GM23338 (cell line): ENCODE measurements around the gene NPW. TPM values are rescaled to one million over a fixed set of nuclear protein-coding genes. Genes with fewer than 3 reads are reported as not detected.

ENCODE experiments used
- ATAC-seq: fragments of 200-7000 bp; cut with Tn5 transposase; 3 replicates; pipeline ENCODE4 v1.9.1; 2020
- DNase-seq: peaks from one replicate; pipeline ENCODE4 v3.0.0-alpha.2; 2015; ENCODE audit warnings: low spot score
- H2AFZ ChIP-seq: fragments of 200-600 bp; sonication (generic); 2 replicates; pipeline ENCODE4 v1.8.0; 2016; ENCODE audit warnings: antibody characterized with exemption, mild to moderate bottlenecking, moderate library complexity
- H3F3A ChIP-seq: fragments of 200-600 bp; sonication (generic); replicated peaks from 2 replicates; pipeline ENCODE4 v1.8.0; 2017; ENCODE audit warnings: antibody characterized with exemption, mixed run types, low read depth
- H3K27ac ChIP-seq: fragments of 200-600 bp; sonication (generic); 2 replicates; pipeline ENCODE4 v1.6.1; 2016; ENCODE audit warnings: low read depth
- H3K27me3 ChIP-seq: fragments of 200-600 bp; sonication (generic); 2 replicates; pipeline ENCODE4 v1.8.0; 2016; ENCODE audit warnings: mild to moderate bottlenecking, mixed run types, moderate library complexity; ENCODE audit not compliant: insufficient read depth
- H3K36me3 ChIP-seq: fragments of 200-600 bp; sonication (generic); 2 replicates; pipeline ENCODE4 v1.8.0; 2016; ENCODE audit warnings: mild to moderate bottlenecking; ENCODE audit not compliant: insufficient read depth
- H3K4me1 ChIP-seq: fragments of 200-600 bp; sonication (generic); 2 replicates; pipeline ENCODE4 v1.8.0; 2016; ENCODE audit warnings: mild to moderate bottlenecking, moderate library complexity; ENCODE audit not compliant: insufficient read depth
- H3K4me2 ChIP-seq: fragments of 200-600 bp; sonication (generic); 2 replicates; pipeline ENCODE4 v1.7.1; 2017; ENCODE audit warnings: mixed run types
- H3K4me3 ChIP-seq: fragments of 200-600 bp; sonication (generic); 2 replicates; pipeline ENCODE4 v1.6.1; 2016; ENCODE audit warnings: mixed run types
- H3K79me2 ChIP-seq: fragments of 200-600 bp; sonication (generic); replicated peaks from 2 replicates; pipeline ENCODE4 v1.8.0; 2017; ENCODE audit warnings: mild to moderate bottlenecking; ENCODE audit not compliant: insufficient read depth
- H3K9me2 ChIP-seq: fragments of 200-600 bp; sonication (generic); 2 replicates; pipeline ENCODE4 v1.8.0; 2017; ENCODE audit not compliant: insufficient read depth
- H4K20me1 ChIP-seq: fragments of 200-600 bp; sonication (generic); replicated peaks from 2 replicates; pipeline ENCODE4 v1.8.0; 2017; ENCODE audit warnings: mild to moderate bottlenecking; ENCODE audit not compliant: insufficient read depth
- H3K27ac Mint-ChIP-seq: 2 replicates; pipeline ENCODE4 v1.8.0; 2020; ENCODE audit warnings: inconsistent platforms, mild to moderate bottlenecking, moderate library complexity, mixed read lengths
- H3K27me3 Mint-ChIP-seq: 3 replicates; pipeline ENCODE4 v1.8.0; 2022; ENCODE audit warnings: low read depth, mild to moderate bottlenecking, moderate library complexity, mixed read lengths, inconsistent platforms; ENCODE audit not compliant: insufficient read depth, poor library complexity
- H3K36me3 Mint-ChIP-seq: 3 replicates; pipeline ENCODE4 v1.8.0; 2021; ENCODE audit warnings: low read depth, mild to moderate bottlenecking, inconsistent platforms, moderate library complexity, mixed read lengths
- H3K4me1 Mint-ChIP-seq: 3 replicates; pipeline ENCODE4 v1.8.0; 2020; ENCODE audit warnings: mild to moderate bottlenecking, inconsistent platforms, mixed read lengths
- H3K4me3 Mint-ChIP-seq: 3 replicates; pipeline ENCODE4 v1.8.0; 2021; ENCODE audit warnings: moderate library complexity, mild to moderate bottlenecking, inconsistent platforms, mixed read lengths
- H3K9me3 Mint-ChIP-seq: 3 replicates; pipeline ENCODE4 v1.8.0; 2020; ENCODE audit warnings: moderate library complexity, mild to moderate bottlenecking, inconsistent platforms, mixed read lengths
- CREB1 ChIP-seq: fragments of 250-450 bp; sonication (Bioruptor Pico); IDR thresholded peaks from 2 replicates; pipeline ENCODE4 v1.5.0; 2020; ENCODE audit warnings: low read depth, mild to moderate bottlenecking, moderate library complexity
- ETS1 ChIP-seq: IDR thresholded peaks from 2 replicates; pipeline ENCODE4 v1.6.1; 2016; ENCODE audit warnings: antibody characterized with exemption
- EZH2 ChIP-seq: fragments of 200-600 bp; sonication (generic); IDR thresholded peaks from one replicate; pipeline ENCODE4 v1.8.0; 2017; ENCODE audit warnings: antibody characterized with exemption, mild to moderate bottlenecking, low read depth; ENCODE audit not compliant: unreplicated experiment
- EZH2phosphoT487 ChIP-seq: fragments of 200-600 bp; sonication (generic); IDR thresholded peaks from one replicate; pipeline ENCODE4 v1.8.1; 2018; ENCODE audit warnings: antibody characterized with exemption; ENCODE audit not compliant: unreplicated experiment
- NANOG ChIP-seq: IDR thresholded peaks from 2 replicates; pipeline ENCODE4 v1.6.1; 2016; ENCODE audit warnings: antibody characterized with exemption, borderline replicate concordance
- POLR2AphosphoS5 ChIP-seq: IDR thresholded peaks from 2 replicates; pipeline ENCODE4 v1.6.1; 2016; ENCODE audit warnings: antibody characterized with exemption, low read depth
- REST ChIP-seq: IDR thresholded peaks from one replicate; pipeline ENCODE4 v1.6.1; 2018; ENCODE audit warnings: antibody characterized with exemption; ENCODE audit not compliant: unreplicated experiment
- STAT1 ChIP-seq: IDR thresholded peaks from one replicate; pipeline ENCODE4 v1.6.1; 2016; ENCODE audit warnings: antibody characterized with exemption; ENCODE audit not compliant: unreplicated experiment
- ZNF114 ChIP-seq: fragments of 250-450 bp; sonication (Bioruptor Pico); IDR thresholded peaks from 2 replicates; pipeline ENCODE4 v1.5.0; 2020; ENCODE audit warnings: mild to moderate bottlenecking, moderate library complexity
- polyA plus RNA-seq: library from polyadenylated mRNA; unstranded; fragments of >200 nt; fragmentation: Nextera tagmentation; extraction: Ambion mirVana; gene quantifications from 2 replicates; pipeline ENCODE4 v1.2.1, GENCODE V29; 2016
- total RNA-seq: library from RNA; depleted of rRNA; stranded (reverse); fragments of >200 nt; shearing (Covaris generic); gene quantifications from 2 replicates; pipeline ENCODE4 v1.2.3, GENCODE V29; 2014
- TF ChIP-seq, protein P1 (sequence below), 2 experiments: fragments of 200-600 bp in 1 of 2; sonication (generic) in 1 of 2; conservative IDR thresholded peaks; 2 replicates each; pipeline versions ENCODE4 v1.5.1 to v1.6.1; 2016 to 2017; ENCODE audit warnings: antibody characterized with exemption in 2 of 2, low read depth in 2 of 2, mild to moderate bottlenecking in 2 of 2, moderate library complexity in 1 of 2

The NPW gene
- total and polyA plus RNA-seq, 2 experiments from 2014 or later, result 4.5 to 37.6 TPM

- Histone ChIP-seq H3K4me1 (peaks cover 22% of the 10 kb centered on the region), H3K27ac (0 out of 2 replicates have a peak overlapping the region, but pooled peaks have one; percentile 45), H4K20me1 (peaks cover 36% of the 10 kb centered on the region), H3K9me2 (no peaks in the 10 kb centered on the region), H3K79me2 (peaks cover 37% of the 10 kb centered on the region), H3F3A (peaks cover 23% of the 10 kb centered on the region; the same call in 1 of the 2 replicates), H3K4me3 (peak overlapping the region; percentile 91), H2AFZ (no peak overlapping the region), H3K36me3 (no peaks in the 10 kb centered on the region), H3K27me3 (no peaks in the 10 kb centered on the region), H3K4me2 (peak overlapping the region; percentile 97)
- Mint-ChIP-seq H3K36me3 (peaks cover 11% of the 10 kb centered on the region), H3K27ac (no peak overlapping the region; the same call in 1 of the 2 replicates), H3K27me3 (peaks cover 15% of the 10 kb centered on the region), H3K9me3 (no peaks in the 10 kb centered on the region), H3K4me3 (peak overlapping the region; percentile 74), H3K4me1 (peaks cover 37% of the 10 kb centered on the region)
- TF ChIP-seq NANOG (no peak), EZH2phosphoT487 (no peak), POLR2AphosphoS5 (no peak), ZNF114 (CRISPR knock-in tag) (no peak), STAT1 (no peak)
- TF ChIP-seq, protein P1, sequence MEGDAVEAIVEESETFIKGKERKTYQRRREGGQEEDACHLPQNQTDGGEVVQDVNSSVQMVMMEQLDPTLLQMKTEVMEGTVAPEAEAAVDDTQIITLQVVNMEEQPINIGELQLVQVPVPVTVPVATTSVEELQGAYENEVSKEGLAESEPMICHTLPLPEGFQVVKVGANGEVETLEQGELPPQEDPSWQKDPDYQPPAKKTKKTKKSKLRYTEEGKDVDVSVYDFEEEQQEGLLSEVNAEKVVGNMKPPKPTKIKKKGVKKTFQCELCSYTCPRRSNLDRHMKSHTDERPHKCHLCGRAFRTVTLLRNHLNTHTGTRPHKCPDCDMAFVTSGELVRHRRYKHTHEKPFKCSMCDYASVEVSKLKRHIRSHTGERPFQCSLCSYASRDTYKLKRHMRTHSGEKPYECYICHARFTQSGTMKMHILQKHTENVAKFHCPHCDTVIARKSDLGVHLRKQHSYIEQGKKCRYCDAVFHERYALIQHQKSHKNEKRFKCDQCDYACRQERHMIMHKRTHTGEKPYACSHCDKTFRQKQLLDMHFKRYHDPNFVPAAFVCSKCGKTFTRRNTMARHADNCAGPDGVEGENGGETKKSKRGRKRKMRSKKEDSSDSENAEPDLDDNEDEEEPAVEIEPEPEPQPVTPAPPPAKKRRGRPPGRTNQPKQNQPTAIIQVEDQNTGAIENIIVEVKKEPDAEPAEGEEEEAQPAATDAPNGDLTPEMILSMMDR (conservative IDR thresholded peaks at IDR 0.05; ENCODE audit: low read depth in 2 of 2), result no peak
- DNase-seq, result no peak
- ATAC-seq, result no peak
Observed at GRCh38 chr16:2008631-2009163, 10.9 kb upstream of the NPW start.

GRCh38 chr16:2009164-2009711 lies 10.3 kb upstream of the NPW start:
- Histone ChIP-seq H3K27ac (0 out of 2 replicates have a peak overlapping the region, but pooled peaks have one; percentile 45), H3K36me3 (no peaks in the 10 kb centered on the region), H3K27me3 (no peaks in the 10 kb centered on the region), H3K4me2 (peak overlapping the region; percentile 97), H3K4me3 (peak overlapping the region; percentile 91), H3K79me2 (peaks cover 37% of the 10 kb centered on the region), H4K20me1 (peaks cover 35% of the 10 kb centered on the region), H3K4me1 (peaks cover 20% of the 10 kb centered on the region), H3F3A (peaks cover 22% of the 10 kb centered on the region; the same call in 1 of the 2 replicates), H3K9me2 (no peaks in the 10 kb centered on the region), H2AFZ (no peak overlapping the region)
- Mint-ChIP-seq H3K27me3 (peaks cover 14% of the 10 kb centered on the region), H3K4me1 (peaks cover 36% of the 10 kb centered on the region), H3K9me3 (no peaks in the 10 kb centered on the region), H3K36me3 (peaks cover 11% of the 10 kb centered on the region), H3K4me3 (peak overlapping the region; percentile 74), H3K27ac (no peak overlapping the region)
- TF ChIP-seq REST (no peak), NANOG (no peak), CREB1 (no peak), STAT1 (no peak), POLR2AphosphoS5 (no peak), EZH2phosphoT487 (no peak), ZNF114 (CRISPR knock-in tag) (no peak), EZH2 (no peak), ETS1 (no peak)
- TF ChIP-seq, protein P1 (conservative IDR thresholded peaks at IDR 0.05; ENCODE audit: low read depth in 2 of 2), result no peak
- DNase-seq (no peak), ATAC-seq (peak; percentile 3; the same call in 2 of the 3 replicates)
